CD14-positive monocyte (primary cell): Measurements from ENCODE around the gene ASB1. TPM values are rescaled to one million over a fixed set of nuclear protein-coding genes. Genes with fewer than 3 reads are reported as not detected.

Experiments used
- DNase-seq, 3 donors: peaks; one replicate each; pipeline ENCODE4 v3.0.0-alpha.2; 2011 to 2022
- H2AFZ ChIP-seq: 2 replicates; pipeline ENCODE4 v1.6.0; 2012; ENCODE audit warnings: mild to moderate bottlenecking, low read depth, low read length, inconsistent platforms; ENCODE audit not compliant: insufficient read depth, poor library complexity, severe bottlenecking
- H3K27ac ChIP-seq, 2 donors: 1 replicate in 1 of 2; 2 replicates in 1 of 2; pipeline ENCODE4 v1.5.1; 2012 to 2013; ENCODE audit warnings: low read length in 2 of 2, control low read depth in 1 of 2, inconsistent platforms in 1 of 2, low read depth in 1 of 2, mild to moderate bottlenecking in 1 of 2
- H3K27me3 ChIP-seq, 2 donors: one replicate each; pipeline versions ENCODE4 v1.6.0 to v1.6.1; 2011 to 2013; ENCODE audit warnings: low read length in 2 of 2; ENCODE audit not compliant: control insufficient read depth in 2 of 2, insufficient read depth in 2 of 2
- H3K36me3 ChIP-seq, 2 donors: replicated peaks in 1 of 2; 1 replicate in 1 of 2; 2 replicates in 1 of 2; pipeline versions ENCODE4 v1.5.1 to v1.6.1; 2012 to 2013; ENCODE audit warnings: low read length in 2 of 2, control low read depth in 1 of 2, inconsistent platforms in 1 of 2, mild to moderate bottlenecking in 1 of 2; ENCODE audit not compliant: insufficient read depth in 2 of 2, control insufficient read depth in 1 of 2
- H3K4me1 ChIP-seq, 2 donors: 1 replicate in 1 of 2; 2 replicates in 1 of 2; pipeline versions ENCODE4 v1.5.1 to v1.6.1; 2012 to 2013; ENCODE audit warnings: low read length in 2 of 2, control low read depth in 1 of 2, inconsistent platforms in 1 of 2, mild to moderate bottlenecking in 1 of 2, moderate library complexity in 1 of 2; ENCODE audit not compliant: insufficient read depth in 2 of 2, control insufficient read depth in 1 of 2
- H3K4me2 ChIP-seq: replicated peaks from 2 replicates; pipeline ENCODE3; 2012; ENCODE audit warnings: low read length, moderate library complexity, mild to moderate bottlenecking; ENCODE audit not compliant: poor library complexity, severe bottlenecking; ENCODE audit errors: extremely low read depth
- H3K4me3 ChIP-seq, 3 experiments: fragments of 200-600 bp in 1 of 3; sonication (generic) in 1 of 3; replicated peaks in 1 of 3; 1 replicate in 2 of 3; 2 replicates in 1 of 3; pipeline ENCODE4 v1.5.1; 2011 to 2013; ENCODE audit warnings: low read length in 3 of 3, mild to moderate bottlenecking in 3 of 3, control low read depth in 2 of 3, low read depth in 2 of 3, inconsistent platforms in 1 of 3, moderate library complexity in 1 of 3
- H3K79me2 ChIP-seq: 2 replicates; pipeline ENCODE4 v1.6.0; 2012; ENCODE audit warnings: mild to moderate bottlenecking, control low read depth, inconsistent platforms, low read length, moderate library complexity; ENCODE audit not compliant: insufficient read depth
- H3K9ac ChIP-seq: 2 replicates; pipeline ENCODE4 v1.6.0; 2017; ENCODE audit warnings: low read length, mild to moderate bottlenecking; ENCODE audit not compliant: insufficient read depth, poor library complexity, severe bottlenecking
- H3K9me3 ChIP-seq, 2 donors: replicated peaks in 1 of 2; 1 replicate in 1 of 2; 2 replicates in 1 of 2; pipeline versions ENCODE4 v1.5.1 to v1.6.1; 2012 to 2013; ENCODE audit warnings: low read length in 2 of 2, control low read depth in 1 of 2; ENCODE audit not compliant: control insufficient read depth in 1 of 2, insufficient read depth in 1 of 2
- H4K20me1 ChIP-seq: 2 replicates; pipeline ENCODE4 v1.6.0; 2012; ENCODE audit warnings: mild to moderate bottlenecking, low read length, control low read depth, moderate library complexity; ENCODE audit not compliant: insufficient read depth
- H3K27ac Mint-ChIP-seq, 7 donors: one replicate each; pipeline ENCODE4 v1.8.0; 2020; ENCODE audit warnings: mild to moderate bottlenecking in 7 of 7, mixed read lengths in 7 of 7, moderate library complexity in 6 of 7, inconsistent platforms in 2 of 7
- H3K27me3 Mint-ChIP-seq, 3 donors: one replicate each; pipeline ENCODE4 v1.8.0; 2021 to 2022; ENCODE audit warnings: low read depth in 3 of 3, mild to moderate bottlenecking in 3 of 3, mixed read lengths in 3 of 3, moderate library complexity in 3 of 3, inconsistent platforms in 1 of 3
- H3K36me3 Mint-ChIP-seq, 2 donors: one replicate each; pipeline ENCODE4 v1.8.0; 2020; ENCODE audit warnings: mixed read lengths in 2 of 2, inconsistent platforms in 1 of 2, mild to moderate bottlenecking in 1 of 2
- H3K4me1 Mint-ChIP-seq: one replicate; pipeline ENCODE4 v1.8.0; 2020; ENCODE audit warnings: mild to moderate bottlenecking, mixed read lengths
- H3K4me3 Mint-ChIP-seq, 2 donors: one replicate each; pipeline ENCODE4 v1.8.0; 2020; ENCODE audit warnings: mild to moderate bottlenecking in 2 of 2, mixed read lengths in 2 of 2, moderate library complexity in 1 of 2
- H3K9me3 Mint-ChIP-seq, 7 donors: one replicate each; pipeline ENCODE4 v1.8.0; 2020 to 2022; ENCODE audit warnings: mixed read lengths in 7 of 7, mild to moderate bottlenecking in 6 of 7, moderate library complexity in 6 of 7, inconsistent platforms in 2 of 7
- WGBS: methylation state at CpG from one replicate; pipeline ENCODE4 v1.1.5; 2013; ENCODE audit warnings: missing lambda C conversion rate; ENCODE audit not compliant: insufficient coverage; 5-methylcytosine and 5-hydroxymethylcytosine counted together
- intact Hi-C, 2 donors: fragments of 100-400 bp; cut with micrococcal nuclease; formaldehyde crosslinking; loops; one replicate each; pipeline versions ENCODE4 v1.15.0 to v1.15.1; 2023
- polyA plus RNA-seq, 3 donors: library from polyadenylated mRNA; depleted of rRNA in 1 of 3; unstranded in 2 of 3; stranded (reverse) in 1 of 3; fragments of 300-500 nt in 2 of 3; fragments of >200 nt in 1 of 3; fragmentation: Illumina TruSeq in 2 of 3; gene quantifications; 1 replicate in 2 of 3; 2 replicates in 1 of 3; pipeline ENCODE4 v1.2.3, GENCODE V29; 2012 to 2021
- TF ChIP-seq, protein P1 (sequence below): fragments of 200-600 bp; IDR thresholded peaks from one replicate; pipeline ENCODE4 v1.8.0; 2022; ENCODE audit warnings: antibody characterized with exemption, mild to moderate bottlenecking

Gene ASB1
- polyA plus RNA-seq, 3 donors = 15.1 to 22.0 (median 16.0) TPM

DNA sequence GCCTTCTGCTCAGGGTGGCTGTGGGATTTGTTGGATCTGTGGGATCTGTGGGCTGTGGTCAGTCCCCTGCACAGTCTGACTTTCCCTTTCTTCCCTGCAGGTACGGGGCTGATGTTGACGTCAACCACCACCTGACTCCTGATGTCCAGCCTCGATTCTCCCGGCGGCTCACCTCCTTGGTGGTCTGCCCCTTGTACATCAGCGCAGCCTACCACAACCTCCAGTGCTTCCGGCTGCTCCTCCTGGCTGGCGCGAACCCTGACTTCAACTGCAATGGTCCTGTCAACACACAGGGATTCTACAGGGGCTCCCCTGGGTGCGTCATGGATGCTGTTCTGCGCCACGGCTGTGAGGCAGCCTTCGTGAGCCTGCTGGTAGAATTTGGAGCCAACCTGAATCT, 17.5 kb downstream of the ASB1 start:
- peaks cover 85 to 91% of the 10 kb centered on the region in 2 donors for H3K36me3 Mint-ChIP-seq
- TF ChIP-seq, protein P1, sequence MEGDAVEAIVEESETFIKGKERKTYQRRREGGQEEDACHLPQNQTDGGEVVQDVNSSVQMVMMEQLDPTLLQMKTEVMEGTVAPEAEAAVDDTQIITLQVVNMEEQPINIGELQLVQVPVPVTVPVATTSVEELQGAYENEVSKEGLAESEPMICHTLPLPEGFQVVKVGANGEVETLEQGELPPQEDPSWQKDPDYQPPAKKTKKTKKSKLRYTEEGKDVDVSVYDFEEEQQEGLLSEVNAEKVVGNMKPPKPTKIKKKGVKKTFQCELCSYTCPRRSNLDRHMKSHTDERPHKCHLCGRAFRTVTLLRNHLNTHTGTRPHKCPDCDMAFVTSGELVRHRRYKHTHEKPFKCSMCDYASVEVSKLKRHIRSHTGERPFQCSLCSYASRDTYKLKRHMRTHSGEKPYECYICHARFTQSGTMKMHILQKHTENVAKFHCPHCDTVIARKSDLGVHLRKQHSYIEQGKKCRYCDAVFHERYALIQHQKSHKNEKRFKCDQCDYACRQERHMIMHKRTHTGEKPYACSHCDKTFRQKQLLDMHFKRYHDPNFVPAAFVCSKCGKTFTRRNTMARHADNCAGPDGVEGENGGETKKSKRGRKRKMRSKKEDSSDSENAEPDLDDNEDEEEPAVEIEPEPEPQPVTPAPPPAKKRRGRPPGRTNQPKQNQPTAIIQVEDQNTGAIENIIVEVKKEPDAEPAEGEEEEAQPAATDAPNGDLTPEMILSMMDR = no peak
- Histone ChIP-seq H3K27me3 (no peaks in the 10 kb centered on the region), H3K4me1 (peaks cover 2 to 9% of the 10 kb centered on the region in 2 donors), H3K36me3 (peaks cover 71 to 94% of the 10 kb centered on the region in 2 donors), H2AFZ (no peak overlapping the region), H3K4me2 (no peak overlapping the region), H3K79me2 (peaks cover 76% of the 10 kb centered on the region), H3K27ac (no peak overlapping the region), H3K4me3 (no peak overlapping the region), H3K9ac (no peak overlapping the region), H3K9me3 (no peaks in the 10 kb centered on the region), H4K20me1 (peaks cover 81% of the 10 kb centered on the region)
- H3K27ac Mint-ChIP-seq = peak overlapping the region in 1 of 7 donors; percentile 7
- over 99% methylated on average over 12 of the region's 13 CpGs for WGBS
- no peak for DNase-seq
- intact Hi-C loops = no loop called here
- peaks cover 0 to 4% (median 2%) of the 10 kb centered on the region in 3 donors for H3K27me3 Mint-ChIP-seq
- peaks cover 10% of the 10 kb centered on the region for H3K4me1 Mint-ChIP-seq
- no peak overlapping the region for H3K4me3 Mint-ChIP-seq
- H3K9me3 Mint-ChIP-seq = no peaks in the 10 kb centered on the region

DNA sequence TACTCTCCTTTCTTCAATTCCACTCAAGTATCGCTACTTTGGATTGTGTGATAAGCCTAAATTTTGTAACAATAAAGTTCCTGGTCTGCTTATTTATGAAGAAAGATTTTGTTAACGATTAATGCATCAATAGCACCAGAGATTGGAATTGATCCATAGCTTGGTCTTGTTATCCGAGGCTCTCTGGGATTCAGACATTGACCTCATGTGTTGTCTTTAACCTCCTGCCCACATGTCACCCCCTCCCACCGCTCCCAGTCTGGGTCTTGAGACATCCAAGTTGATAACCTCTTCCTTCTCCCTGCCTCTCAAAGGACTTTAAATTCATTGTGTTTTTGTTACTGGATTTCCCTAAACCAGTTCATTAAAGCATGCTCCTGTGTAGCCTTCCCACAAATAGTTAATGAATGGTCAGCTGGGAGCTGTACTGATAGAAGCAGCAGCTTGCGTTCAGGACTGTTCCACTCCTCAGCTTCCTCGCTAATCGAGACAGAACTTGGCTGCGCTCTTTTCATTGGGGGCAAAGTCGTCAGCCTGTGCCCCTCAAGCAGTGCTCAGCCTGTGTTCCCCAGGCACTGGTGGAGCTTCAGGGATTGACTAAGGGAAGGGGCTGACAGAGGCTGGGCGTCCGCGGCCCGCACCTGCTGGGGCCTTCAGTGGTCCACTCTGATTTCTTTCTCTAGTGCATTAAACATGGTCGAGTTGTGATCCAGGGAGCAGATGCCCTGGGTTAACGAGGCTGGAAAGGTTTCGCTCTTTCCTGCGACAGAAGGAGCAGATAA, 18.9 kb downstream of the ASB1 start:
- H3K79me2 ChIP-seq = peaks cover 65% of the 10 kb centered on the region
- Mint-ChIP-seq H3K4me1 (peaks cover 19% of the 10 kb centered on the region), H3K4me3 (no peak overlapping the region), H3K9me3 (no peaks in the 10 kb centered on the region), H3K36me3 (peaks cover 82 to 87% of the 10 kb centered on the region in 2 donors), H3K27me3 (peaks cover 0 to 4% (median 2%) of the 10 kb centered on the region in 3 donors), H3K27ac (no peak overlapping the region)
- no peak overlapping the region for H2AFZ ChIP-seq
- peaks cover 7 to 18% of the 10 kb centered on the region in 2 donors for H3K4me1 ChIP-seq
- H3K9me3 ChIP-seq = no peaks in the 10 kb centered on the region
- TF ChIP-seq, protein P1 = no peak
- intact Hi-C loops = no loop called here
- H3K27ac ChIP-seq = peak overlapping the region in 1 of 2 donors; percentile 2
- WGBS = 98% methylated on average over 10 of the region's 17 CpGs
- H3K27me3 ChIP-seq = no peaks in the 10 kb centered on the region
- H3K36me3 ChIP-seq = peaks cover 61 to 86% of the 10 kb centered on the region in 2 donors
- peaks cover 79% of the 10 kb centered on the region for H4K20me1 ChIP-seq
- no peak overlapping the region for H3K9ac ChIP-seq
- no peak overlapping the region for H3K4me3 ChIP-seq
- no peak overlapping the region for H3K4me2 ChIP-seq
- DNase-seq = no peak
